Hematopoietic multipotent progenitor cell treated with erythropoietin and hydrocortisone succinate and interleukin-3 and kit ligand, for 6 days (in vitro differentiated cells): ENCODE results near the gene GPATCH2L.
A peak's percentile ranks its signal among the peaks of the same experiment; 100 is the strongest.

Experiments
- DNase-seq: peaks from one replicate; pipeline ENCODE4 v3.0.0-alpha.2; 2015

GPATCH2L gene

GRCh38 chr14:76138119-76138757, 13.5 kb upstream of the GPATCH2L start:
- no peak for DNase-seq

- DNase-seq: peak; percentile 70
Observed at GRCh38 chr14:76138758-76139723, 12.7 kb upstream of the GPATCH2L start.

GRCh38 chr14:76143642-76144041, 8.1 kb upstream of the GPATCH2L start:
- no peak for DNase-seq

GRCh38 chr14:76146976-76147375, 4.7 kb upstream of the GPATCH2L start:
- DNase-seq: no peak

GRCh38 chr14:76149196-76149595, 2.5 kb upstream of the GPATCH2L start:
- DNase-seq: no peak

- peak; percentile 91 for DNase-seq
Observed at GRCh38 chr14:76152333-76152681, 585 bp downstream of the GPATCH2L start.

- no peak for DNase-seq
Observed at GRCh38 chr14:76153919-76154318, 2.2 kb downstream of the GPATCH2L start.

GRCh38 chr14:76154539-76155126, 2.9 kb downstream of the GPATCH2L start:
- DNase-seq: no peak

GRCh38 chr14:76163668-76164363, 12.1 kb downstream of the GPATCH2L start:
- no peak for DNase-seq

- DNase-seq: no peak
Observed at GRCh38 chr14:76168531-76168930, 16.8 kb downstream of the GPATCH2L start.

GRCh38 chr14:76169776-76170175, 18.1 kb downstream of the GPATCH2L start:
- DNase-seq: no peak

GRCh38 chr14:76174982-76175381, 23.3 kb downstream of the GPATCH2L start:
- DNase-seq: no peak

- DNase-seq: no peak
Observed at GRCh38 chr14:76175942-76176341, 24.2 kb downstream of the GPATCH2L start.

- peak; percentile 60 for DNase-seq
Observed at GRCh38 chr14:76181546-76181945, 29.8 kb downstream of the GPATCH2L start.

- no peak for DNase-seq
Observed at GRCh38 chr14:76186308-76187027, 34.7 kb downstream of the GPATCH2L start.

- DNase-seq: peak; percentile 43
Observed at GRCh38 chr14:76191297-76191696, 39.6 kb downstream of the GPATCH2L start.

- no peak for DNase-seq
Observed at GRCh38 chr14:76193696-76194095, 42.0 kb downstream of the GPATCH2L start.

- no peak for DNase-seq
Observed at GRCh38 chr14:76194327-76194726, 42.6 kb downstream of the GPATCH2L start.

- no peak for DNase-seq
Observed at GRCh38 chr14:76195003-76195402, 43.3 kb downstream of the GPATCH2L start.

GRCh38 chr14:76196980-76197695, 45.4 kb downstream of the GPATCH2L start:
- no peak for DNase-seq

GRCh38 chr14:76201162-76201561, 49.4 kb downstream of the GPATCH2L start:
- no peak for DNase-seq
